Fibroblast of the aortic adventitia (primary cell): ENCODE measurements around the gene GHRL. TPM values are rescaled to one million over a fixed set of nuclear protein-coding genes. Genes with fewer than 3 reads are reported as not detected.

Source experiments
- DNase-seq: peaks from one replicate; pipeline ENCODE4 v3.0.0-alpha.2; 2010; ENCODE audit warnings: low read depth
- H3K4me3 ChIP-seq: 2 replicates; pipeline ENCODE4 v1.5.1; 2011; ENCODE audit warnings: low read depth, mild to moderate bottlenecking, control low read depth, low read length, moderate library complexity
- CTCF ChIP-seq: IDR thresholded peaks from 2 replicates; pipeline ENCODE4 v1.5.1; 2011; ENCODE audit warnings: mild to moderate bottlenecking, low read length, control low read depth, inconsistent platforms; ENCODE audit not compliant: insufficient read depth
- total RNA-seq: library from RNA; depleted of rRNA; stranded (reverse); fragments of >200 nt; gene quantifications from 2 replicates; pipeline ENCODE4 v1.2.3, GENCODE V29; 2012; ENCODE audit warnings: low replicate concordance

The GHRL gene
- not detected in 2 replicates for total RNA-seq

GRCh38 chr3:10292505-10293419 is at the start of gene GHRL:
Gene GHRL (minus strand): TSS chr3:10292947. CDS start chr3:10290180, 2,767 bp downstream.
- no peak within 1 kb of the TSS for H3K4me3 ChIP-seq
- peak; percentile 27 for DNase-seq
- no peak for TF ChIP-seq CTCF

GRCh38 chr3:10341901-10342398 is 49.2 kb upstream of the GHRL start:
- TF ChIP-seq CTCF: no peak
- DNase-seq: no peak
- no peak overlapping the region for H3K4me3 ChIP-seq

- no peak for TF ChIP-seq CTCF
- no peak for DNase-seq
- H3K4me3 ChIP-seq: no peak overlapping the region
Measured at GRCh38 chr3:10340476-10340875, 47.7 kb upstream of the GHRL start.

- no peak for TF ChIP-seq CTCF
- DNase-seq: no peak
- no peak overlapping the region for H3K4me3 ChIP-seq
Measured at GRCh38 chr3:10340046-10340445, 47.3 kb upstream of the GHRL start.

- DNase-seq: no peak
- TF ChIP-seq CTCF: no peak
- no peak overlapping the region for H3K4me3 ChIP-seq
Measured at GRCh38 chr3:10339376-10339955, 46.7 kb upstream of the GHRL start.

GRCh38 chr3:10338591-10339353 is 46.0 kb upstream of the GHRL start:
- no peak for DNase-seq
- no peak for TF ChIP-seq CTCF

More at GRCh38 chr3:10338591-10339353, 46.0 kb upstream of the GHRL start:
- H3K4me3 ChIP-seq: no peak overlapping the region
